Nephron progenitor cell (in vitro differentiated cells): ENCODE results near the gene DNAI7.
A peak's percentile ranks its signal among the peaks of the same experiment; 100 is the strongest.

Experiments used
- DNase-seq: peaks from one replicate; pipeline ENCODE4 v3.0.0; 2021
- H3K27ac Mint-ChIP-seq: 2 replicates; pipeline ENCODE4 v1.8.0; 2021; ENCODE audit warnings: mild to moderate bottlenecking, moderate library complexity, mixed read lengths
- H3K27me3 Mint-ChIP-seq: 2 replicates; pipeline ENCODE4 v1.8.0; 2021; ENCODE audit warnings: mild to moderate bottlenecking, low read depth, mixed read lengths; ENCODE audit not compliant: poor library complexity
- H3K36me3 Mint-ChIP-seq: 2 replicates; pipeline ENCODE4 v1.8.0; 2021; ENCODE audit warnings: low read depth, mixed read lengths
- H3K4me1 Mint-ChIP-seq: 2 replicates; pipeline ENCODE4 v1.8.0; 2021; ENCODE audit warnings: mixed read lengths
- H3K4me3 Mint-ChIP-seq: 2 replicates; pipeline ENCODE4 v1.8.0; 2021; ENCODE audit warnings: mild to moderate bottlenecking, moderate library complexity, mixed read lengths
- H3K9me3 Mint-ChIP-seq: 2 replicates; pipeline ENCODE4 v1.8.0; 2021; ENCODE audit warnings: mild to moderate bottlenecking, moderate library complexity, mixed read lengths
- TF ChIP-seq, protein P1 (sequence below): fragments of 200-600 bp; sonication (generic); IDR thresholded peaks from 2 replicates; pipeline ENCODE4 v1.5.0; 2021; ENCODE audit warnings: antibody characterized with exemption

The DNAI7 gene

GRCh38 chr12:25121916-25122315, 73.0 kb downstream of the DNAI7 start:
- no peak overlapping the region for H3K4me3 Mint-ChIP-seq
- no peaks in the 10 kb centered on the region for H3K4me1 Mint-ChIP-seq
- H3K36me3 Mint-ChIP-seq: no peaks in the 10 kb centered on the region
- H3K27ac Mint-ChIP-seq: no peak overlapping the region
- H3K9me3 Mint-ChIP-seq: no peaks in the 10 kb centered on the region
- TF ChIP-seq, protein P1, sequence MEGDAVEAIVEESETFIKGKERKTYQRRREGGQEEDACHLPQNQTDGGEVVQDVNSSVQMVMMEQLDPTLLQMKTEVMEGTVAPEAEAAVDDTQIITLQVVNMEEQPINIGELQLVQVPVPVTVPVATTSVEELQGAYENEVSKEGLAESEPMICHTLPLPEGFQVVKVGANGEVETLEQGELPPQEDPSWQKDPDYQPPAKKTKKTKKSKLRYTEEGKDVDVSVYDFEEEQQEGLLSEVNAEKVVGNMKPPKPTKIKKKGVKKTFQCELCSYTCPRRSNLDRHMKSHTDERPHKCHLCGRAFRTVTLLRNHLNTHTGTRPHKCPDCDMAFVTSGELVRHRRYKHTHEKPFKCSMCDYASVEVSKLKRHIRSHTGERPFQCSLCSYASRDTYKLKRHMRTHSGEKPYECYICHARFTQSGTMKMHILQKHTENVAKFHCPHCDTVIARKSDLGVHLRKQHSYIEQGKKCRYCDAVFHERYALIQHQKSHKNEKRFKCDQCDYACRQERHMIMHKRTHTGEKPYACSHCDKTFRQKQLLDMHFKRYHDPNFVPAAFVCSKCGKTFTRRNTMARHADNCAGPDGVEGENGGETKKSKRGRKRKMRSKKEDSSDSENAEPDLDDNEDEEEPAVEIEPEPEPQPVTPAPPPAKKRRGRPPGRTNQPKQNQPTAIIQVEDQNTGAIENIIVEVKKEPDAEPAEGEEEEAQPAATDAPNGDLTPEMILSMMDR: no peak
- H3K27me3 Mint-ChIP-seq: peaks cover 6% of the 10 kb centered on the region
- DNase-seq: no peak

DNA sequence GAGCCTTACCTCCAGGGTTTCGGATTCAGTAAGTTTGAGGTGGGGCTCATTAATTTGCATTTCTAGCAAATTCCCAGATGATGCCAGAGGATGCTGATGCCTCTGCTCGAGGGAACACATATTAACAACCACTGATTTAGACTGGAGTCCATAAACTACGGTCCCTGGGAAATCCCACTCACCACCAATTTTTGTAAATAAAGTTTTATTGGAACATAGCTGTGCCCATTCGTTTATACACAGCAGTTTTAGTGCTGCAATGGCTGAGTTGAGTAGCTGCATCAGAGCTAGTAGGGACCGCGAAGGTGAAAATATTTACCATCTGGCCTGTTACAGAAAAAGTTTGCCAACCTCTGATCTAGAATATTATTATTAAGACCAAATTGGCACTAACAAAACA, 73.8 kb downstream of the DNAI7 start:
- H3K4me1 Mint-ChIP-seq: no peaks in the 10 kb centered on the region
- H3K9me3 Mint-ChIP-seq: no peaks in the 10 kb centered on the region
- TF ChIP-seq, protein P1: no peak
- H3K36me3 Mint-ChIP-seq: no peaks in the 10 kb centered on the region
- H3K27me3 Mint-ChIP-seq: peaks cover 3% of the 10 kb centered on the region
- H3K27ac Mint-ChIP-seq: no peak overlapping the region
- no peak overlapping the region for H3K4me3 Mint-ChIP-seq
- no peak for DNase-seq

- Mint-ChIP-seq H3K4me1 (no peaks in the 10 kb centered on the region), H3K36me3 (no peaks in the 10 kb centered on the region), H3K4me3 (no peak overlapping the region), H3K27me3 (peaks cover 2% of the 10 kb centered on the region), H3K9me3 (no peaks in the 10 kb centered on the region), H3K27ac (no peak overlapping the region)
- TF ChIP-seq, protein P1: peak; percentile 15
- no peak for DNase-seq
Measured at GRCh38 chr12:25119020-25119419, 75.9 kb downstream of the DNAI7 start.

- Mint-ChIP-seq H3K4me1 (no peaks in the 10 kb centered on the region), H3K27ac (no peak overlapping the region), H3K27me3 (no peaks in the 10 kb centered on the region), H3K4me3 (no peak overlapping the region), H3K36me3 (no peaks in the 10 kb centered on the region), H3K9me3 (no peaks in the 10 kb centered on the region)
- no peak for DNase-seq
- TF ChIP-seq, protein P1: no peak
Measured at GRCh38 chr12:25115677-25116076, 79.3 kb downstream of the DNAI7 start.

- no peaks in the 10 kb centered on the region for H3K4me1 Mint-ChIP-seq
- no peaks in the 10 kb centered on the region for H3K27me3 Mint-ChIP-seq
- H3K4me3 Mint-ChIP-seq: no peak overlapping the region
- no peaks in the 10 kb centered on the region for H3K36me3 Mint-ChIP-seq
- DNase-seq: no peak
- H3K27ac Mint-ChIP-seq: no peak overlapping the region
- peaks cover 4% of the 10 kb centered on the region for H3K9me3 Mint-ChIP-seq
- TF ChIP-seq, protein P1: no peak
Measured at GRCh38 chr12:25113651-25114050, 81.3 kb downstream of the DNAI7 start.

GRCh38 chr12:25110260-25110659, 84.7 kb downstream of the DNAI7 start:
- TF ChIP-seq, protein P1: no peak
- Mint-ChIP-seq H3K9me3 (peaks cover 4% of the 10 kb centered on the region), H3K27me3 (no peaks in the 10 kb centered on the region), H3K27ac (peak overlapping the region; percentile 31), H3K36me3 (no peaks in the 10 kb centered on the region), H3K4me3 (no peak overlapping the region), H3K4me1 (no peaks in the 10 kb centered on the region)
- DNase-seq: no peak
